ENCODE results near the gene ATE1.
"Not testable (repeated sequence)": the region's sequence is repeated elsewhere in the genome, so short reads cannot be mapped to it uniquely, and the experiment has no call there.

The ATE1 gene

GRCh38 chr10:121830101-121830500, 97.7 kb downstream of the ATE1 start:
- no peak overlapping the region for H3K4me3 ChIP-seq (ENCODE audit: low read length)
- H3K27me3 ChIP-seq (ENCODE audit: low read depth, low read length), result no peaks in the 10 kb centered on the region
- H3K36me3 ChIP-seq (replicated peaks; ENCODE audit: low read depth, low read length), result no peaks in the 10 kb centered on the region
- no peak overlapping the region for H3K9ac ChIP-seq (ENCODE audit: low read length)
- H3K27ac ChIP-seq (ENCODE audit: low read length), result no peak overlapping the region
- H3K79me2 ChIP-seq (ENCODE audit: low read length), result no peaks in the 10 kb centered on the region
- peaks cover 11% of the 10 kb centered on the region for H3K4me1 ChIP-seq (ENCODE audit: low read length)
- TF ChIP-seq CTCF (IDR thresholded peaks at IDR 0.05; ENCODE audit: low read depth, low read length), result no peak
- no peak for TF ChIP-seq EZH2phosphoT487 (IDR thresholded peaks at IDR 0.05; ENCODE audit: low read depth)
- H3K4me2 ChIP-seq (ENCODE audit: low read length), result no peak overlapping the region
- no peaks in the 10 kb centered on the region; the same call in 1 of the 2 replicates for H4K20me1 ChIP-seq (ENCODE audit: insufficient read depth, low read length)
- no peaks in the 10 kb centered on the region for H3K9me3 ChIP-seq (ENCODE audit: insufficient read depth, low read length)
- H2AFZ ChIP-seq (ENCODE audit: low read depth, low read length), result no peak overlapping the region

- Histone ChIP-seq H3K36me3 (replicated peaks; ENCODE audit: low read depth, low read length) (no peaks in the 10 kb centered on the region), H3K4me1 (ENCODE audit: low read length) (no peaks in the 10 kb centered on the region), H3K27me3 (ENCODE audit: low read depth, low read length) (no peaks in the 10 kb centered on the region)
Observed at GRCh38 chr10:121828045-121828444, 99.8 kb downstream of the ATE1 start.

GRCh38 chr10:121826773-121827172, 101.1 kb downstream of the ATE1 start:
- H3K4me3 ChIP-seq (ENCODE audit: low read length); H2AFZ ChIP-seq (ENCODE audit: low read depth, low read length); H3K27ac ChIP-seq (ENCODE audit: low read length); H3K36me3 ChIP-seq (replicated peaks; ENCODE audit: low read depth, low read length); H3K27me3 ChIP-seq (ENCODE audit: low read depth, low read length); H3K9ac ChIP-seq (ENCODE audit: low read length); H3K4me2 ChIP-seq (ENCODE audit: low read length); H3K9me3 ChIP-seq (ENCODE audit: insufficient read depth, low read length); H4K20me1 ChIP-seq (ENCODE audit: insufficient read depth, low read length); H3K79me2 ChIP-seq (ENCODE audit: low read length); H3K4me1 ChIP-seq (ENCODE audit: low read length): not testable (repeated sequence)

More at GRCh38 chr10:121828045-121828444, 99.8 kb downstream of the ATE1 start:
- TF ChIP-seq EZH2phosphoT487 (IDR thresholded peaks at IDR 0.05; ENCODE audit: low read depth) (no peak), CTCF (IDR thresholded peaks at IDR 0.05; ENCODE audit: low read depth, low read length) (no peak)
- no peak overlapping the region for H2AFZ ChIP-seq (ENCODE audit: low read depth, low read length)
- H3K9ac ChIP-seq (ENCODE audit: low read length), result no peak overlapping the region
- H3K79me2 ChIP-seq (ENCODE audit: low read length), result no peaks in the 10 kb centered on the region
- no peak overlapping the region for H3K4me2 ChIP-seq (ENCODE audit: low read length)
- H3K9me3 ChIP-seq (ENCODE audit: insufficient read depth, low read length), result no peaks in the 10 kb centered on the region
- H3K27ac ChIP-seq (ENCODE audit: low read length), result no peak overlapping the region
- H4K20me1 ChIP-seq (ENCODE audit: insufficient read depth, low read length), result no peaks in the 10 kb centered on the region
- no peak overlapping the region for H3K4me3 ChIP-seq (ENCODE audit: low read length)

- TF ChIP-seq CTCF (IDR thresholded peaks at IDR 0.05; ENCODE audit: low read depth, low read length), result peak; percentile 62
- TF ChIP-seq EZH2phosphoT487 (IDR thresholded peaks at IDR 0.05; ENCODE audit: low read depth), result no peak
- Histone ChIP-seq H3K27ac (ENCODE audit: low read length) (no peak overlapping the region), H2AFZ (ENCODE audit: low read depth, low read length) (no peak overlapping the region), H3K4me1 (ENCODE audit: low read length) (0 out of 2 replicates have a peak, but pooled peaks cover 5% of the 10 kb centered on the region), H3K79me2 (ENCODE audit: low read length) (no peaks in the 10 kb centered on the region), H3K36me3 (replicated peaks; ENCODE audit: low read depth, low read length) (no peaks in the 10 kb centered on the region), H3K9ac (ENCODE audit: low read length) (no peak overlapping the region), H3K9me3 (ENCODE audit: insufficient read depth, low read length) (no peaks in the 10 kb centered on the region), H4K20me1 (ENCODE audit: insufficient read depth, low read length) (no peaks in the 10 kb centered on the region), H3K4me3 (ENCODE audit: low read length) (no peak overlapping the region), H3K4me2 (ENCODE audit: low read length) (no peak overlapping the region), H3K27me3 (ENCODE audit: low read depth, low read length) (no peaks in the 10 kb centered on the region)
Observed at GRCh38 chr10:121823993-121824463, 103.8 kb downstream of the ATE1 start.

GRCh38 chr10:121822724-121823123, 105.1 kb downstream of the ATE1 start:
- no peak overlapping the region for H3K27ac ChIP-seq (ENCODE audit: low read length)
- 0 out of 2 replicates have a peak, but pooled peaks cover 5% of the 10 kb centered on the region for H3K4me1 ChIP-seq (ENCODE audit: low read length)
- no peaks in the 10 kb centered on the region for H3K9me3 ChIP-seq (ENCODE audit: insufficient read depth, low read length)
- H3K27me3 ChIP-seq (ENCODE audit: low read depth, low read length), result no peaks in the 10 kb centered on the region
- H3K4me2 ChIP-seq (ENCODE audit: low read length), result no peak overlapping the region
- H2AFZ ChIP-seq (ENCODE audit: low read depth, low read length), result no peak overlapping the region
- H3K79me2 ChIP-seq (ENCODE audit: low read length), result no peaks in the 10 kb centered on the region
- H3K4me3 ChIP-seq (ENCODE audit: low read length), result no peak overlapping the region
- no peak overlapping the region for H3K9ac ChIP-seq (ENCODE audit: low read length)
- H4K20me1 ChIP-seq (ENCODE audit: insufficient read depth, low read length), result no peaks in the 10 kb centered on the region
- H3K36me3 ChIP-seq (replicated peaks; ENCODE audit: low read depth, low read length), result no peaks in the 10 kb centered on the region
- TF ChIP-seq CTCF (IDR thresholded peaks at IDR 0.05; ENCODE audit: low read depth, low read length), result no peak
- TF ChIP-seq EZH2phosphoT487 (IDR thresholded peaks at IDR 0.05; ENCODE audit: low read depth), result no peak
